Fibroblast of skin of right quadriceps (primary cell): Measurements from ENCODE around the gene EIF4EBP2.

Experiments
- DNase-seq: peaks from one replicate; pipeline ENCODE4 v3.0.0-alpha.2; 2013

EIF4EBP2 gene

DNA sequence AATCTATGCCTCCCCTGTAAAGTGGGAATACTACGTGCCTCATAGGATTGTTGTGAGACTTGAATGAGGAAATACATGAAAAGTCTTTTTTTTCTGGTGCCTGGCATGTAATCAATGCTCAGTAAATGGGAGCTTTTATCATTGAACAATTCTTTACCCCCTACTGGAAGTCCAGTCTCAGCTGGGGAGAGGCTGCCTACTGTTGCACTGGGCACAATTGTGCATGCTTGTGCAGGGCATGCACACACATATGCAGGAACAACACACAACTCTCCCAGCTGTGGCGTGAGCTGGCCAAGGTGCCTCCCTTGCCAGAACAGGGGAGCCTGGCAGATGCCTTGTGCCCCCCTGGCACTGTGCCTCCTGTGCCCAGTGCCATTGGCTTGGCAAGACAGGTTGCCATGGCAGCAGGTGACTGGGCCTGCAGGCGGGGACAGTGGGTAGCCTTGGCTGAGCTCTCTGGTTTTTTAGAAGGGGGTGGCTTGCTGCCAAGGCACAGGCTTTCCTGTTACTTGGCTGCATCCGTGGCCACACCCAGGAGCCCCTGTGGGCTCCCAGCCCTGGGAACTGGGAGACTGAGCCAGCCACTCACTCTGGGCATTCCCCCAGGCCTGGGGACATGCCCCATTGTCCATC, 58.5 kb downstream of the EIF4EBP2 start:
- no peak for DNase-seq

DNA sequence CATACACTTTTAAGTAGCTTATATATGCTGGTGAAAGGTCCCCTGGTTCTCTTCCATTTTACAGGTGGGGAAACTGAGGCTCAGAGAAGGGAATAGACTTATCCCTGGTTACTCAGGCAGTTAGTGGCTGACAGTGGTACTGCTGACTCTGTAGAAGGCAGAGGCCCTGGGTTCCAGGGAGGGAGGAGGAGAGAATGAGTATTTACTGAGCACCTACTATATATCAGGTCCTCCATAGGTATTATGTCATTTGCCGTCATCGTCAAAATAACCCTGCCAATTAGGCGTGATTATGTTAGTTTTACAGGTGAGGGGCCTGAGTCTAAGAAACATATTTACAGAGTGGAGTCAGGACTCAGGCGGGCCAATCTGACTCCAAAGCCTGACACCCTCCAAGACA, 61.3 kb downstream of the EIF4EBP2 start:
- DNase-seq: no peak

GRCh38 chr10:70465832-70466231, 61.9 kb downstream of the EIF4EBP2 start:
- DNase-seq: no peak

DNA sequence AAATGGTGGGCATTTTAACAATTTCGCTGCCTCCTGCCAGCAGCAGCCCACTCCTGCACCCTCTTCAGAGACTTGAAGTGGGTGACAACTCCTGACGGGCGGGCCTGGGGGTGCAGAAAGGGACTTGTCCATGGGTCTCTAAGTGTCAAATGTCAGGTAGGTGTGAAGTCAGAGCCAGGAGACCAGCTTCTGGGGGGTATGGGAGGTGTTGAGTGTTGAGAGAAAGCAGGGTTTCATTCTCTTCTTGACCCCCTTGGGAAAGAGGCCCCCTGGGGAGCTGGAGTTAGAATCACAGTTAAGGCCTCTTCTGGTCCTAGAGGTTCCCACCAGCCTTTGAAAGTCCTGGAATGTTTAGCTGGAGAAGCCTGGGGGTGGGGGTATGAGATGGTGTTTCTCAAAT, 63.0 kb downstream of the EIF4EBP2 start:
- DNase-seq: no peak

DNA sequence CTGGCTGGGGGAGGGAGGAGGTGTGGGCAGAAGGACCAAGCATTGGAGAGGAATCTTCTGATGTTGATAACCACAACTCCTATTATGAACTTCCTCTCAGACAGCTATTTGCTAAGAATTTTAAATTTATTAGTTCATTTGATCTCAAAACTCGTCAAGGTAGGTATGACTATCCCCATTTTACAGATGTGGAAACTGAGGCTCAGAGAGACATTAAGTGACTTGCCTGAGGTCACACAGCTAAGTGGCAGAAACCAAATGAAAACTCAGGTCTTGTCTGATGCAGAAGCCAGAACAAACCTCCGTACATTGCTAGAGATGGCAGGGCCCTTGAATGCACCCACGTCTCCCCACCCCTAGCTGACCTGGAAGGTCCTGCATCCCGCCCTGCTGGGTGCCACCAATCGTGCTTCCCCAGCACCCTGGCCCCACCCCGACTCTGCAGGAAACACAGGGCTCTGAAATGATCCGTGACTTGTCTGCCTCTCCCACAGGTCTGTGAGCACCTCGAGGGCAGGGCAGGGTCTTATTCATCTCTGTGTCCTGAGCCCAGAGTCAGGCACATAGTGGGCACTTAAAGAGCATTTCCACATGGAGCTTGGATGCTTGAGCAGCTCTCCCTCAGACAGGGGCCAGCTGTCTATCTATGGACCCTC, 69.0 kb downstream of the EIF4EBP2 start:
- no peak for DNase-seq

DNA sequence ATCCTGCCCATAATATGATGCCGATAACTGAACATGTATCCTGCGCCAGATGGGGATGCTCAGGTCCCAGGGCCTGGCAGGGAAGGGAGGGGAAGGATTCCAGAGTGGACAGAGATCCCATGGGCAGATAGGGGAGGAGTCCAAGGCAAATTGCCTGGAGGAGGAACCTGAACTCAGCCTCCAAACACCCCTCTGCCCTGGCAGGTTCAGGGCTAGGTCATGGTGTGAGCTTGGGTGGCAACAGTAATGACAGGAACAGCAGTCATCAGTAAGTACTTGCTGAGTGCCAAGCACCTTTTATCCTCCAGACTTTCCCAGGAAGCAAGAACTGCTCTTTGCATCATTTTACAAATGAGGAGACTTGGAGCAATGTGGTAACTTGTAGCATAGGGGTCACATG, 70.8 kb downstream of the EIF4EBP2 start:
- no peak for DNase-seq

- no peak for DNase-seq
Observed at GRCh38 chr10:70475661-70476060, 71.7 kb downstream of the EIF4EBP2 start.

GRCh38 chr10:70476249-70477035, 72.5 kb downstream of the EIF4EBP2 start:
- DNase-seq: no peak

- DNase-seq: no peak
Observed at GRCh38 chr10:70477661-70478162, 73.8 kb downstream of the EIF4EBP2 start.
